ENCODE data around the gene FMN1.

Gene FMN1

DNA sequence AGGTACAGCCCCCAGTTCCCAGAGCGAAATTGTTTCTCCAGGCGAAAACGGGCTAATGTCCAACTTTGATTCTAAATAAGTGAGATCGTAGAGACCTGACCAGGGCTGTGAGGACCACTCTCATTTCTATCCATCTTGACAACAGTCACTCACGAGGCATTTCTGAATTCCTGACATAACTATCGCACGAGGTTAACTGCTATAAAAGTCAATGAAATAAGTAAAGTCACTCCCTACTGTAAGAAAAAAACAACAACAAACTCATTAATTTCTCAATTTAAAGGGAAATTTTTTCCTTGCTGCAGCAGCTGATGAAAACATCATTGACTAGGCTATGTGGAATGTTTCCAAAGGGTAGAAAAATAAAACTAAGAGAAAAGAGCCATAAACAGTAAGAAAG, 407.6 kb downstream of the FMN1 start:
- Histone ChIP-seq H3K9ac (no peak overlapping the region), H3K9me3 (replicated peaks in 1 of 11) (0 out of 22 replicates have a peak, but pooled peaks cover 0 to 3% (median 0%) of the 10 kb centered on the region in 11 experiments), H4K20me1 (peaks cover 0 to 5% (median 0%) of the 10 kb centered on the region in 11 experiments; a peak in 1 of 22 replicates), H3K4me2 (no peak overlapping the region), H3K36me3 (peaks cover 0 to 64% (median 0%) of the 10 kb centered on the region in 11 experiments; a peak in 4 of 22 replicates), H3K4me1 (peaks cover 0 to 5% (median 0%) of the 10 kb centered on the region in 10 experiments; a peak in 1 of 20 replicates), H3K27me3 (no peaks in the 10 kb centered on the region), H3K4me3 (no peak overlapping the region), H3K27ac (no peak overlapping the region)
- TF ChIP-seq Cebpa-rat (IDR thresholded peaks at IDR 0.05), result no peak

- no peaks in the 10 kb centered on the region for H3K27me3 ChIP-seq
These were observed 409.9 kb downstream of the FMN1 start for GRCh38 chr15:32784581-32784980.

GRCh38 chr15:32781781-32782180, 412.7 kb downstream of the FMN1 start:
- H3K9me3 ChIP-seq (replicated peaks in 1 of 11), result peaks cover 9 to 23% (median 14%) of the 10 kb centered on the region in 11 experiments
- H3K9ac ChIP-seq, result no peak overlapping the region
- no peak overlapping the region for H3K4me3 ChIP-seq
- H3K36me3 ChIP-seq, result peaks cover 0 to 66% (median 0%) of the 10 kb centered on the region in 11 experiments; a peak in 4 of 22 replicates
- H3K4me2 ChIP-seq, result no peak overlapping the region
- H3K27ac ChIP-seq, result no peak overlapping the region
- H4K20me1 ChIP-seq, result peaks cover 0 to 5% (median 0%) of the 10 kb centered on the region in 11 experiments; a peak in 1 of 22 replicates
- H3K27me3 ChIP-seq, result no peaks in the 10 kb centered on the region
- peaks cover 0 to 5% (median 0%) of the 10 kb centered on the region in 10 experiments; a peak in 1 of 20 replicates for H3K4me1 ChIP-seq
- no peak for TF ChIP-seq Cebpa-rat (IDR thresholded peaks at IDR 0.05)

More at GRCh38 chr15:32784581-32784980, 409.9 kb downstream of the FMN1 start:
- H3K4me2 ChIP-seq, result no peak overlapping the region
- H4K20me1 ChIP-seq, result peaks cover 0 to 5% (median 0%) of the 10 kb centered on the region in 11 experiments; a peak in 1 of 22 replicates
- H3K4me3 ChIP-seq, result no peak overlapping the region
- H3K9me3 ChIP-seq (replicated peaks in 1 of 11), result peaks cover 0 to 10% (median 1%) of the 10 kb centered on the region in 11 experiments; a peak in 8 of 22 replicates
- no peak overlapping the region for H3K27ac ChIP-seq
- H3K9ac ChIP-seq, result no peak overlapping the region
- H3K4me1 ChIP-seq, result peaks cover 0 to 5% (median 0%) of the 10 kb centered on the region in 10 experiments; a peak in 1 of 20 replicates
- H3K36me3 ChIP-seq, result peaks cover 0 to 69% (median 0%) of the 10 kb centered on the region in 11 experiments; a peak in 4 of 22 replicates
- TF ChIP-seq Cebpa-rat (IDR thresholded peaks at IDR 0.05), result no peak

DNA sequence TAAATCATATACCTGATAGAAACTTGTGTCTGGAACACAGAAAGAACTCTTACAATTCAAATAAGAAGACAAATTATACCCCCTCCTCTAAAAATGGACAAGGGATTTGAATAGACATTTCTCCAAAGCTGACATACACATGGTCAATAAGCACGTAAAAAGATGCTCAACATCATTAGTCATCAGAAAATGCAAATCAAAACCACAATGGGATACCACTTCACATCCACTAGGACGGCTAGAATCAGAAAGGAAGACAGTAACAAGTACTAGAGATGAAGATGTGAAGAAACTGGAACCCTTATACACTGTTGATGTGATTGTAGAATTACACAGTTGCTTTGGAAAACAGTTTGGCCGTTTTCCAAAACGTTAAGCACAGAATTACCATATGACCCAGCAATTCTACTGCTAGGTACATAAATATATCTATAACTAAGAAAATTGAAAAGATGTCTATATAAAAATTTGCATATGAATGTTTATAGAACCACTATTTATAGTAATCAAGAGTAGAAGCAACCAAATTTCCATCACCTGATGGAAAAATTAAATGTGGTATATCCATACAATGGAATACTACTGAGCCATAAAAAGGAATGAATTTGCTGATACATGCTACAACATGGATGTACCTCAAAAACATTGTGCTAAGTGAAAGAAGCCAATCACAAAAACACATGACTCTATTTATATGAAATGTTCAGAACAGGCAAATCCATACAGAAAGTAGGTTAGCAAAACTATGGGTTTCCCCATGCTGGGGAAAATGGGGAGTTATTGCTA, 415.9 kb downstream of the FMN1 start:
- Histone ChIP-seq H3K36me3 (peaks cover 0 to 83% (median 0%) of the 10 kb centered on the region in 11 experiments; a peak in 4 of 22 replicates), H3K4me1 (no peaks in the 10 kb centered on the region), H3K27ac (no peak overlapping the region), H4K20me1 (no peaks in the 10 kb centered on the region), H3K9ac (no peak overlapping the region), H3K27me3 (no peaks in the 10 kb centered on the region), H3K9me3 (replicated peaks in 1 of 11) (peaks cover 9 to 23% (median 14%) of the 10 kb centered on the region in 11 experiments), H3K4me2 (no peak overlapping the region), H3K4me3 (no peak overlapping the region)
- TF ChIP-seq Cebpa-rat (IDR thresholded peaks at IDR 0.05), result no peak

DNA sequence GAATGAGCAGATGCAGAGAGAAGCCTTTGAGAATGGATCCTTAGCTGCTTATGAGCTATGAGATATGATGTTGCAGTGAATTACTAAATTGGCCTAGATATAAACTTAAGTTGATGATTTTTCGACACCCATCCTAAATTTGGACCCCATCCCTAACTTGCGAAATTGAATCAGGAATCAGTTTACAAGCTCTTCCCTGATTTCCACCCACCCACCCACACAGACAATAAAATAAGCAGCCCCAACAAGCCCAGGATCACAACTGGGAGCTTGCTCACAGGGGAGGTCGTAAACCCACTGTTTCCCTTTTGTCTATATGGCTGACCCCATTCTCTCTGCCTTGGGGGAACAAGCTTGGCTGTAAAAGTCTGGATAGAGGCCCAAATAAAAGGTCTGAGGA, 419.4 kb downstream of the FMN1 start:
- peaks cover 0 to 78% (median 0%) of the 10 kb centered on the region in 11 experiments; a peak in 4 of 22 replicates for H3K36me3 ChIP-seq
- no peak overlapping the region for H3K27ac ChIP-seq
- H4K20me1 ChIP-seq, result no peaks in the 10 kb centered on the region
- no peak for TF ChIP-seq Cebpa-rat (IDR thresholded peaks at IDR 0.05)
- H3K9me3 ChIP-seq (replicated peaks in 1 of 11), result peaks cover 9 to 18% (median 14%) of the 10 kb centered on the region in 11 experiments
- no peak overlapping the region for H3K9ac ChIP-seq
- no peak overlapping the region for H3K4me3 ChIP-seq
- H3K4me2 ChIP-seq, result no peak overlapping the region
- H3K27me3 ChIP-seq, result no peaks in the 10 kb centered on the region
- no peaks in the 10 kb centered on the region for H3K4me1 ChIP-seq

- Histone ChIP-seq H3K4me3 (no peak overlapping the region), H3K4me2 (no peak overlapping the region), H3K27me3 (no peaks in the 10 kb centered on the region), H3K9me3 (replicated peaks in 1 of 11) (peaks cover 6 to 9% (median 8%) of the 10 kb centered on the region in 11 experiments), H4K20me1 (no peaks in the 10 kb centered on the region), H3K4me1 (no peaks in the 10 kb centered on the region), H3K27ac (no peak overlapping the region), H3K36me3 (peaks cover 0 to 68% (median 0%) of the 10 kb centered on the region in 11 experiments; a peak in 4 of 22 replicates), H3K9ac (no peak overlapping the region)
- TF ChIP-seq Cebpa-rat (IDR thresholded peaks at IDR 0.05), result no peak
These were observed 420.5 kb downstream of the FMN1 start for GRCh38 chr15:32774022-32774421.

DNA sequence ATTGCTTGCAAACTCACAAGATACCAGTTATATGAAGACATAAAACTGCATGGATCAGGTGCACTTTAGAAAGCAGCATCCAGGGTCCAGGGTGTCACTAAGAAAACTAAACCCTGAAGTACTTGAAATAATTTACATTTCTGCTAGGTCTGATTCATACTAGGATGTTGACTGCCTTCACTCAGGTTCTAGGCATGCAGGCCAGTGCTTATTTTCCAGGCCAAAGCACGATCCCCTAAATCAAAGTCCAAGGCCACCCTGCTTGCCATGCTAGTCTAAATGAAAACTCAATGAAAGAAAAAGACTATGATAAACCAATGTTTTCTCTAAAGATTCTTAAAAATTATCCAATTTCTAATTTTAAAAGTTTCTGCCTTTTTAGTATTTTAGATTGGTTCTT, 427.3 kb downstream of the FMN1 start:
- Histone ChIP-seq H3K9me3 (replicated peaks in 1 of 11) (peaks cover 0 to 16% (median 8%) of the 10 kb centered on the region in 11 experiments; a peak in 11 of 22 replicates), H3K4me1 (peaks cover 0 to 38% (median 18%) of the 10 kb centered on the region in 10 experiments; a peak in 14 of 20 replicates), H3K4me3 (no peak overlapping the region), H3K4me2 (no peak overlapping the region), H3K9ac (no peak overlapping the region), H3K27me3 (no peaks in the 10 kb centered on the region), H3K27ac (no peak overlapping the region), H4K20me1 (no peaks in the 10 kb centered on the region), H3K36me3 (peaks cover 0 to 10% (median 0%) of the 10 kb centered on the region in 11 experiments; a peak in 4 of 22 replicates)
- TF ChIP-seq Cebpa-rat (IDR thresholded peaks at IDR 0.05), result no peak

GRCh38 chr15:32766101-32766500, 428.4 kb downstream of the FMN1 start:
- Histone ChIP-seq H3K27me3 (no peaks in the 10 kb centered on the region), H3K4me3 (no peak overlapping the region), H4K20me1 (no peaks in the 10 kb centered on the region), H3K9ac (no peak overlapping the region), H3K9me3 (replicated peaks in 1 of 11) (peaks cover 0 to 19% (median 9%) of the 10 kb centered on the region in 11 experiments; a peak in 11 of 22 replicates), H3K4me2 (peak overlapping the region in 1 of 11 experiments; percentile 20; a peak in 2 of 22 replicates), H3K27ac (no peak overlapping the region), H3K36me3 (no peaks in the 10 kb centered on the region; a peak in 2 of 22 replicates), H3K4me1 (peaks cover 0 to 38% (median 18%) of the 10 kb centered on the region in 10 experiments; a peak in 14 of 20 replicates)
- TF ChIP-seq Cebpa-rat (IDR thresholded peaks at IDR 0.05), result no peak

GRCh38 chr15:32765236-32765635, 429.3 kb downstream of the FMN1 start:
- Histone ChIP-seq H4K20me1 (no peaks in the 10 kb centered on the region), H3K4me2 (peak overlapping the region in 8 of 11 experiments; percentile 19 to 73 (median 55); a peak in 15 of 22 replicates)

More at GRCh38 chr15:32765236-32765635, 429.3 kb downstream of the FMN1 start:
- no peaks in the 10 kb centered on the region for H3K27me3 ChIP-seq
- H3K9ac ChIP-seq, result no peak overlapping the region
- no peaks in the 10 kb centered on the region; a peak in 2 of 22 replicates for H3K36me3 ChIP-seq
- H3K4me3 ChIP-seq, result no peak overlapping the region
- no peak for TF ChIP-seq Cebpa-rat (IDR thresholded peaks at IDR 0.05)
- peaks cover 0 to 19% (median 9%) of the 10 kb centered on the region in 11 experiments; a peak in 11 of 22 replicates for H3K9me3 ChIP-seq (replicated peaks in 1 of 11)
- H3K4me1 ChIP-seq, result peaks cover 0 to 38% (median 18%) of the 10 kb centered on the region in 10 experiments; a peak in 14 of 20 replicates
- no peak overlapping the region; a peak in 1 of 22 replicates for H3K27ac ChIP-seq

Measured in BLaER1 treated with 17β-estradiol and CSF1 and Interleukin-3, amounts not matched to agents 10 nM and 100 nM (cell line).